MM.1S (cell line): ENCODE measurements around the gene ARHGAP26.

Experiments used
- DNase-seq: peaks from one replicate; pipeline ENCODE4 v3.0.0-alpha.2; 2015
- H2AFZ ChIP-seq: fragments of 300-600 bp; sonication (generic); 2 replicates; pipeline ENCODE4 v1.6.0; 2016; ENCODE audit warnings: antibody characterized with exemption, low read length
- H3F3A ChIP-seq: fragments of 300-600 bp; sonication (generic); 2 replicates; pipeline ENCODE4 v1.6.1; 2016; ENCODE audit warnings: mild to moderate bottlenecking, antibody characterized with exemption, low read length, moderate library complexity, mixed read lengths; ENCODE audit not compliant: insufficient read depth
- H3K27ac ChIP-seq: fragments of 300-600 bp; sonication (generic); 2 replicates; pipeline ENCODE4 v1.5.1; 2016; ENCODE audit warnings: mild to moderate bottlenecking, low read length
- H3K27me3 ChIP-seq: fragments of 300-600 bp; sonication (generic); replicated peaks from 2 replicates; pipeline ENCODE4 v1.6.0; 2016; ENCODE audit warnings: low read length; ENCODE audit not compliant: insufficient read depth
- H3K36me3 ChIP-seq: fragments of 300-600 bp; sonication (generic); replicated peaks from 2 replicates; pipeline ENCODE4 v1.6.1; 2016; ENCODE audit warnings: mild to moderate bottlenecking, low read length, mixed read lengths; ENCODE audit not compliant: insufficient read depth
- H3K4me1 ChIP-seq: fragments of 300-600 bp; sonication (generic); 2 replicates; pipeline ENCODE4 v1.6.1; 2016; ENCODE audit warnings: low read length, mixed read lengths
- H3K4me2 ChIP-seq: fragments of 300-600 bp; sonication (generic); 2 replicates; pipeline ENCODE4 v1.6.0; 2016; ENCODE audit warnings: low read depth, low read length
- H3K4me3 ChIP-seq: fragments of 300-600 bp; sonication (generic); 2 replicates; pipeline ENCODE4 v1.5.1; 2016; ENCODE audit warnings: low read length, mixed read lengths
- H3K79me2 ChIP-seq: fragments of 300-600 bp; sonication (generic); 2 replicates; pipeline ENCODE4 v1.6.1; 2016; ENCODE audit warnings: mixed run types, low read length, mixed read lengths
- H3K9ac ChIP-seq: fragments of 300-600 bp; sonication (generic); 2 replicates; pipeline ENCODE4 v1.6.1; 2016; ENCODE audit warnings: low read length, mixed read lengths
- H3K9me2 ChIP-seq: fragments of 300-600 bp; sonication (generic); replicated peaks from 2 replicates; pipeline ENCODE4 v1.6.1; 2016; ENCODE audit warnings: mild to moderate bottlenecking, low read length, mixed read lengths; ENCODE audit not compliant: insufficient read depth
- H3K9me3 ChIP-seq: fragments of 300-600 bp; sonication (generic); replicated peaks from 2 replicates; pipeline ENCODE4 v1.6.1; 2016; ENCODE audit warnings: mild to moderate bottlenecking, low read length, mixed read lengths; ENCODE audit not compliant: insufficient read depth
- H4K20me1 ChIP-seq: fragments of 300-600 bp; sonication (generic); 2 replicates; pipeline ENCODE4 v1.6.1; 2016; ENCODE audit warnings: mild to moderate bottlenecking, low read length, moderate library complexity, mixed read lengths; ENCODE audit not compliant: insufficient read depth
- CTCF ChIP-seq: fragments of 300-600 bp; sonication (generic); IDR thresholded peaks from 2 replicates; pipeline ENCODE4 v1.5.1; 2016; ENCODE audit warnings: antibody characterized with exemption, low read length, mixed read lengths
- EZH2 ChIP-seq: fragments of 300-600 bp; sonication (generic); optimal IDR thresholded peaks from 2 replicates; pipeline ENCODE3; 2017; ENCODE audit warnings: low read depth, mild to moderate bottlenecking, antibody characterized with exemption, low read length, mixed read lengths
- EZH2phosphoT487 ChIP-seq: fragments of 300-600 bp; sonication (generic); IDR thresholded peaks from 2 replicates; pipeline ENCODE4 v1.6.1; 2018; ENCODE audit warnings: antibody characterized with exemption, low read length

ARHGAP26 gene

GRCh38 chr5:143055596-143056338 lies 285.6 kb downstream of the ARHGAP26 start:
- no peaks in the 10 kb centered on the region for H3K27me3 ChIP-seq
- DNase-seq, result no peak
- peak overlapping the region; percentile 52; the same call in 1 of the 2 replicates for H3K9ac ChIP-seq
- no peaks in the 10 kb centered on the region for H3K79me2 ChIP-seq
- no peaks in the 10 kb centered on the region for H3K9me2 ChIP-seq
- peak overlapping the region; percentile 82; the same call in 1 of the 2 replicates for H3K4me2 ChIP-seq
- H3K4me1 ChIP-seq, result peaks cover 84% of the 10 kb centered on the region
- no peak for TF ChIP-seq EZH2phosphoT487
- TF ChIP-seq CTCF, result no peak
- no peak for TF ChIP-seq EZH2
- H4K20me1 ChIP-seq, result no peaks in the 10 kb centered on the region
- H3F3A ChIP-seq, result peaks cover 34% of the 10 kb centered on the region
- H3K36me3 ChIP-seq, result no peaks in the 10 kb centered on the region
- H2AFZ ChIP-seq, result no peak overlapping the region
- H3K4me3 ChIP-seq, result no peak overlapping the region
- peak overlapping the region; percentile 87; the same call in 1 of the 2 replicates for H3K27ac ChIP-seq
- no peaks in the 10 kb centered on the region for H3K9me3 ChIP-seq

GRCh38 chr5:143056339-143056704 lies 286.1 kb downstream of the ARHGAP26 start:
- DNase-seq, result no peak
- H3K4me3 ChIP-seq, result peak overlapping the region; percentile 40; the same call in 1 of the 2 replicates
- H3F3A ChIP-seq, result peaks cover 34% of the 10 kb centered on the region
- H3K9me3 ChIP-seq, result no peaks in the 10 kb centered on the region
- H4K20me1 ChIP-seq, result no peaks in the 10 kb centered on the region
- no peak overlapping the region for H2AFZ ChIP-seq
- no peak for TF ChIP-seq EZH2phosphoT487
- no peak for TF ChIP-seq EZH2
- TF ChIP-seq CTCF, result no peak
- H3K9ac ChIP-seq, result peak overlapping the region; percentile 52; the same call in 1 of the 2 replicates
- H3K27ac ChIP-seq, result peak overlapping the region; percentile 87
- H3K36me3 ChIP-seq, result no peaks in the 10 kb centered on the region
- no peaks in the 10 kb centered on the region for H3K79me2 ChIP-seq
- peaks cover 81% of the 10 kb centered on the region for H3K4me1 ChIP-seq
- peak overlapping the region; percentile 82 for H3K4me2 ChIP-seq
- no peaks in the 10 kb centered on the region for H3K9me2 ChIP-seq
- H3K27me3 ChIP-seq, result no peaks in the 10 kb centered on the region

GRCh38 chr5:143056792-143057579 lies 286.8 kb downstream of the ARHGAP26 start:
- H4K20me1 ChIP-seq, result no peaks in the 10 kb centered on the region
- H2AFZ ChIP-seq, result peak overlapping the region; percentile 26
- peak overlapping the region; percentile 52 for H3K9ac ChIP-seq
- H3K27ac ChIP-seq, result peak overlapping the region; percentile 87
- no peaks in the 10 kb centered on the region for H3K9me3 ChIP-seq
- no peaks in the 10 kb centered on the region for H3K9me2 ChIP-seq
- peak overlapping the region; percentile 40 for H3K4me3 ChIP-seq
- no peaks in the 10 kb centered on the region for H3K27me3 ChIP-seq
- peaks cover 34% of the 10 kb centered on the region for H3F3A ChIP-seq
- H3K79me2 ChIP-seq, result no peaks in the 10 kb centered on the region
- peak overlapping the region; percentile 82 for H3K4me2 ChIP-seq
- peaks cover 74% of the 10 kb centered on the region for H3K4me1 ChIP-seq
- no peak for TF ChIP-seq CTCF
- no peak for TF ChIP-seq EZH2
- TF ChIP-seq EZH2phosphoT487, result no peak
- no peaks in the 10 kb centered on the region for H3K36me3 ChIP-seq
- no peak for DNase-seq
